ENCODE results near the gene PCBP3. TPM values are rescaled to one million over a fixed set of nuclear protein-coding genes. Genes with fewer than 3 reads are reported as not detected.

PCBP3 gene
- total RNA-seq, 2 experiments from 2014 or later = 4.8 to 5.8 TPM

DNA sequence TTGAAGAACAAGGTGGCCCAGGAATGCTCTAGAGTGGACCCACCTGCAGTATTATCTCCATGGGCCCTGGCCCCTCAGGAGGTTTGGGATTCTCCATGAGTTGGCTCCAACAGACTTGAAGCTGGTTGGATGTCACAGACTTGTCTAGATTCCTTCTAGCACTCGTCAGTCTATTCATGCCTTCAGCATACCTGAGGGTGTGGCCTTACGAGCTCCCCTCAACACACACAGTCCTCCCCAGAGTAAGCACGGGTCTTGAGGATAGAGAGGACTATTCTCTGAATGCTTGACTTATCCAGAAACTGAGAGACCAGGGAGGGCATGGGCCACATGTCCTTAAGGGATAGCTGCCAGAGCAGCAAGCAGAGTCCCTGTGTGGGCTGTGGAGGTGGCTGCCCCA lies 292.1 kb downstream of the PCBP3 start:
- H3K27me3 Mint-ChIP-seq = no peaks in the 10 kb centered on the region
- ChIA-PET POLR2A (no interaction called here), CTCF (no interaction called here)
- DNase-seq = no peak
- H3K9me3 Mint-ChIP-seq = no peaks in the 10 kb centered on the region
- H3K27ac Mint-ChIP-seq = no peak overlapping the region
- H3K4me3 Mint-ChIP-seq = no peak overlapping the region
- no peaks in the 10 kb centered on the region for H3K4me1 Mint-ChIP-seq
- no peaks in the 10 kb centered on the region for H3K36me3 Mint-ChIP-seq (ENCODE audit: low read depth)

DNA sequence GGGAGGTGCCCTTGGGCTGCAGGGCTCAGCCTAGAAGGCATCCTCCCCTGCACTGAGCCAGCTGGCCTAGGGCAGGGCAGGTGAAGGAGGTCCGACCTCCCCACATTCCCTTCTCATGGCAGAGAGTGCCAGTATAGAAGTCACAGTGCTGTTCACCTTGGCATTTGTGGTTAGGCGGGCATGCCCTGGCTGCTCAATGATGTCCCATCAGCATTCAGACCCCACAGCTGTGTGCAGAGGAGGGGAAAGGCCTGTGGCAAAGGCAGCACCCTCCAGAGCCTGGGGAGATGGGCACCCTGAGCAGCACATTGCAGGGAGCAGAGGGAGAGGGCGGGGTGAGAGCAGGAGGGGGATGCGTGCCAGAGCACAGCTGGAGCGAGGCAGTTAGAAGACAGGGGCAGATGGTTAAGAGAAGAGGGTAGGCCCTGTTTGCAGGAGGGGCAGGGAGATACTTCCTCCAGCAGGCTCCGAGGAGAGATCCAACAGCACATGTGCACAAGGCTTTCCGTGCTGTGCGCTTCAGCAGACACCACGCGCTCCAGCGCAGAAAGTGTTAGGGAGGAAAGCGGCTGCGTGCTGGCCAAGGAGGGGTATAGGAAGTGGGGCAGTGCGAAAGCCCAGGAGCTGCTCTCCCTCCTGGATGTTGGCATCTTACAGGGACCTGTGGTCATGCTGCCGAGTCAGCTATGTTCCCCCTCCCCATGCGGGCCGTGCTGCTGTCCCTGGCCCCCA lies 294.4 kb downstream of the PCBP3 start:
- no peaks in the 10 kb centered on the region for H3K4me1 Mint-ChIP-seq
- H3K27ac Mint-ChIP-seq = no peak overlapping the region
- no peaks in the 10 kb centered on the region for H3K27me3 Mint-ChIP-seq
- H3K9me3 Mint-ChIP-seq = no peaks in the 10 kb centered on the region
- no peak for DNase-seq
- POLR2A ChIA-PET = no interaction called here
- no peak overlapping the region for H3K4me3 Mint-ChIP-seq
- H3K36me3 Mint-ChIP-seq (ENCODE audit: low read depth) = no peaks in the 10 kb centered on the region
- CTCF ChIA-PET = no interaction called here

DNA sequence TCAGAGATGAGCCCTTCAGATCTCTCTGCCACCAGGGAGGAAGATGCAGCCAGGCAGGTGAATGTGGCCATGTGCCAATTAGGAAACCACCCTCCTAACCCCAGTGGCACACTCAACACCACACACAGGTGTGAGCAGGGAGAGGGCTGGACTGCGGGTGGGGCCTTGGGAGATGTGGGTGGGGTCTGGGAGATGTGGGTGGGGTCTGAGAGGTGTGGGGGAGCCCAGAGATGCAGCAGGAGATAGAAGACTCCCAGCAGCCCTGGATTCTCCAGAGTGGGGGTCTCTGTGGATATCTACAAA lies 294.9 kb downstream of the PCBP3 start:
- H3K36me3 Mint-ChIP-seq (ENCODE audit: low read depth) = no peaks in the 10 kb centered on the region
- DNase-seq = no peak
- no peak overlapping the region for H3K27ac Mint-ChIP-seq

DNA sequence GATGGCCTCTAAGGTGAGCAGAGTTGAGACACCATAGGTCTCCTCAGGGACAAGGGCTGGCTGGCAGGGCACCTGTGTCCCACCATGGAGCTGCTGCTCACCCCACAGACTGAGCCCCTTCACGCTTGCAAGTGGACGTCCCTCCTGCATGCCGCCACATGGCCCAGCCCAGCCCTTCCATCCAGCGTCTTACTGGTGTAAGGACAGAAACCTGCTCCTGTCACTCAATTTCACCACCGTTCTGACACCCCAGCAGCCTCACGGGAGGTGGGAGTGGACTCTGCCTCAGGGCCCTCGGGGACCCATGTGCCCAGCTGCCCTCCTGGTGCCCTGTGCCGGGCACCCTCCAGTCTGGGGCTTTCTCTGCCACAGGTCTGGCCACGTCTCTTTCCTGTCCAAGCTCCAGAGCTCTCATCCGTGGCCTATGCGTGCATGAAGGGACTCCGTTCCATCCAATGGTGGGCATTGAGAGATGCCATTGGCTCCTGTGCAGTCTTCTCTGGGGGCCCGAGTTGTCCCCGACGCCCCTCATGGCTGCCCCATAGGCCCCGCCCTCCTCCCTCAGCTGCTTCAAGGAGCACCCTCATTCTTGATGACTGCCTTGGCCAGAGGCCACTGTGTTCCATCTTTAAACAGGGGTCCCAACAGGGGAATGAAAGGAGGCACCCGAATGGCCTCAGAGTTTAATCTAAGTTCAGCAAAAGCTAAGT lies 295.4 kb downstream of the PCBP3 start:
- Mint-ChIP-seq H3K4me3 (no peak overlapping the region), H3K27me3 (no peaks in the 10 kb centered on the region), H3K36me3 (ENCODE audit: low read depth) (no peaks in the 10 kb centered on the region), H3K4me1 (no peaks in the 10 kb centered on the region), H3K9me3 (no peaks in the 10 kb centered on the region), H3K27ac (no peak overlapping the region)
- ChIA-PET CTCF (no interaction called here), POLR2A (no interaction called here)
- no peak for DNase-seq

More for the DNA sequence above, 294.9 kb downstream of the PCBP3 start:
- H3K4me1 Mint-ChIP-seq = no peaks in the 10 kb centered on the region
- no peaks in the 10 kb centered on the region for H3K27me3 Mint-ChIP-seq
- H3K4me3 Mint-ChIP-seq = no peak overlapping the region
- no peaks in the 10 kb centered on the region for H3K9me3 Mint-ChIP-seq
- CTCF ChIA-PET = no interaction called here
- POLR2A ChIA-PET = no interaction called here

DNA sequence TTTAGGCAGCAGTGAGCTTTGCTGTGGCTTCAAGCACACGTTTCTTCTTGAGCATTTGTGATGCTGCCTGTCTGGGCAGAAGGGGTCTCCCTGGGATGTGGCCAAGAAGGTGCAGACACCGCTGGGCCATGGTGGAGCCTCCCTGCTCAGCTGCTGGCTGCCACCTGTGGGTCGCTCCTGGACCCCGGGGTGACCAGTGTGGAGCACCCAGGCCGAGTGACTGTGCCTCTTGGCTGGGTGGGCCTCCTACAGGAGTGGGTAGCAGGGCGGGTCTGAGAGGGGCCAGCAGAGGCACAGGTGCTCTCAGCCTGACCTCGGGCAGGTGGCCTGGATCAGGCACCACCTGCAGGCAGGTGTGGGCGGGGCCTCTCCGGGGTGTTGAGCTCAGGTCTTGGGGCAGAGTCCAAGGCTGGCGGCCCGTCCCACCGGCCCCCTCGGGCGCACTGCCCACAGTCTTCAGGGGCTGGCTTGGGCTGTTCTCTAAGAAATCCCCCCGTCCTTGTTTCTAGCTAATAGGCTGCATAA lies 296.1 kb downstream of the PCBP3 start:
- Mint-ChIP-seq H3K4me3 (no peak overlapping the region), H3K9me3 (no peaks in the 10 kb centered on the region), H3K27ac (no peak overlapping the region), H3K4me1 (no peaks in the 10 kb centered on the region), H3K27me3 (no peaks in the 10 kb centered on the region), H3K36me3 (ENCODE audit: low read depth) (no peaks in the 10 kb centered on the region)
- POLR2A ChIA-PET = no interaction called here
- CTCF ChIA-PET = no interaction called here
- DNase-seq = no peak

DNA sequence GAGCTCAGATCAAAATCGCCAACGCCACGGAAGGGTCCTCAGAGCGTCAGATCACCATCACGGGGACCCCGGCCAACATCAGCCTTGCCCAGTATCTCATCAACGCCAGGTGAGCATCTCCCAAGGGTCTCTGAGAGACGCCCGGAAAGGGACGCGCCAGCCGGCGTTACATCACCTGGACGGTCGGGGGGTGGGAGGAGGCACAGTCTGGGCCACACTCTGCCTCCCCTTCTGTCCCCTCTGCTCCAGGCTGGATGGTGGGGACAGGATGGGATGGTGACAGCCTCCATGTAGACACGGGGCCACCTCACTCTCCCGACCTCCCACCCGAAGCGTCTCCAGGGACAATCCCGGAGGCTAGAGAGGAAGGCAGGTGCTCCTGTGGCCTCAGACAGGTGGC lies 296.6 kb downstream of the PCBP3 start:
- DNase-seq = no peak
- no peaks in the 10 kb centered on the region for H3K4me1 Mint-ChIP-seq
- H3K27me3 Mint-ChIP-seq = no peaks in the 10 kb centered on the region
- CTCF ChIA-PET = no interaction called here
- H3K4me3 Mint-ChIP-seq = no peak overlapping the region
- H3K36me3 Mint-ChIP-seq (ENCODE audit: low read depth) = no peaks in the 10 kb centered on the region
- H3K9me3 Mint-ChIP-seq = no peaks in the 10 kb centered on the region
- POLR2A ChIA-PET = no interaction called here
- H3K27ac Mint-ChIP-seq = no peak overlapping the region

DNA sequence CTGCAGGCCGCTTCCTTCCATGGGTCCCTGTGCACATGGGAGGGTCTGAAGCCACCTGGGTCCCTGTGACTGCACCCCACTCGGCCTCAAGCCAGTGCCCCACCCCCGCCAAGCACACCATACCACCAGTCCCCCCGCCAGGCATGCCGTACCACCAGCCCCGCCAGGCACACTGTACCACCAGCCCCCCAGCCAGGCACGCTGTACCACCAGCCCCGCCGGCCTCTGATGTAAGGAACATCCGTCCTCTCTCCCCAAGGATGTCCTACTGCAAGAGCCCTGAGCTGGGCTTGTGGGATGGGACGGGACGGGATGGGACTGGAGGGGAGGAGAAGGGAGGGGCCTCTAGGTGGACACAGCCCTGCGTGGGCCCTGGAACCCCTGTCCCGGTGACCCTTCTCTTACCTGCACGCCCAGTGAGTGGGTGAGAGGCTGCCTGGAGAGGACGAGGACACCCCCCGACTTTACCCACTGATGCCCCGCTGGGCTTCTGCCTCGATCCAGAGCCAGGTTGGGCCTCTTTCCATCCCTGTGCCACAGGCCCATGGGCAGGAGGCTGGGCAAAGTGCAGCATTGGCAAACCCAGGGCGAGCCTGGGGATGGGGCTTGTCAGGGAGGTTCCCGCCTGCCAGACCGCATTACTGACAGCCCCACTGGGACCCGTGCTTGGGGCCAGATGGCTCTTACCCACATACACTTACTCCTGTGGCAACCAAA lies 297.3 kb downstream of the PCBP3 start:
- ChIA-PET POLR2A (no interaction called here), CTCF (no interaction called here)
- Mint-ChIP-seq H3K4me3 (no peak overlapping the region), H3K27me3 (no peaks in the 10 kb centered on the region), H3K4me1 (no peaks in the 10 kb centered on the region), H3K9me3 (no peaks in the 10 kb centered on the region), H3K27ac (no peak overlapping the region), H3K36me3 (ENCODE audit: low read depth) (no peaks in the 10 kb centered on the region)
- no peak for DNase-seq

DNA sequence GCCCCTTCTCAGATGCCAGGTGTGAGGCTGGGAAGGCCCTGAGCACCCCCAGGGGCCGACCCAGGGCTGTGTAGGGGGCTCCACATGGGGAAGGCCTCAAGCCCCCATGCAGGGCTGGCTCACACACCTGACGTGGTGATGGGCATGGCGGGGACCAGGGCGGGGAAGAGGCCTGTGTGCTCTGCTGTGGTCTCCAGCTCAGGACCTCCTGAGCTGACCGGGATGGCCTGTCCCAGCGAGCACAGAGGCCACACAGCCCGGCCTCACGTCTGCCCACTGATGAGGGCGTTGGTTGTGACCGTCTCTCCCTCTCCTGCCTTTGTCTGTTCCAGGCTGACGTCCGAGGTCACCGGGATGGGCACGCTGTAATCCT lies 297.8 kb downstream of the PCBP3 start:
- no peak for DNase-seq
- H3K36me3 Mint-ChIP-seq (ENCODE audit: low read depth) = no peaks in the 10 kb centered on the region
- H3K27me3 Mint-ChIP-seq = no peaks in the 10 kb centered on the region
- POLR2A ChIA-PET = no interaction called here
- CTCF ChIA-PET = no interaction called here
- no peak overlapping the region for H3K27ac Mint-ChIP-seq
- no peaks in the 10 kb centered on the region for H3K4me1 Mint-ChIP-seq
- no peaks in the 10 kb centered on the region for H3K9me3 Mint-ChIP-seq
- no peak overlapping the region for H3K4me3 Mint-ChIP-seq

DNA sequence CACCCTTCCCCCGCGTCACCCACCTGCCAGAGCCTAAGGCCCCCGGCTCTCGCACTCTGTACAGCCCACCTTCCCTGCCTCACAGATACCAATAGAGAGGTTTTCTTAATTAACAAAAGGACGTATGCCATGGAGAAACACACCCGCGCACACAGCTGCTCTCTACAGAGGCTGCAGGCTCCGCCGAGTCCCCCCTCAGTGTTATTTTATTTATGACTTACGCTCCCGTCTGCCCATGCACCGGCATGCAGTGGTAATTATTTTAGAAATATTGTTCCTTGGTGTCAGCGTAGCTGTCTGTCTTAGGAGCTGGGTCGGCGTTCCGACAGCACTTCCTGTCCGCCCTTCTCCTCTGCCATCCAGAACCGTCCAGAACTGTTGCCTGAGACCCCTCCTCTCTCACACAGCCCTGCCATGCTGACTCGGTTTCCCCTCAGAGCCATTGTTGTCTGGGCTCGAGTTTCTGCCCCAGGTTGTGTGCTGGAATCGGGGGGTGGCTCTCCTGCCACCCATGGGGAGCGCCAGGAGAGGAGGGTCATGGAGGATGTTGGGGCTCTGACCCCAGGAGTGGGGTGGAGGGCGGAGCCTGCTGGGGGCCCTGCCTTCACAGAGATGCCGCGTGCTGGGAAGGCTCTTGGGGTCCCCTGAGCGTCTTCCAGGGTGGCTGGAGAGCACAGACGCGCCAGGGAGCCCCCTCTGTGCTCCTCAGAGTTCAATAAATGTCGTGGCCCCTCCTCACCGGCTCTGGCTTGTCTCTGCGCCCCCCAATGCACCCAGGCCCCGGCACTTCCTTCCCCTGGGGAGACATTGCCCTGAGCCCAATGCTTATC lies 298.4 kb downstream of the PCBP3 start:
- POLR2A ChIA-PET = no interaction called here
- no peaks in the 10 kb centered on the region for H3K27me3 Mint-ChIP-seq
- no peak for DNase-seq

DNA sequence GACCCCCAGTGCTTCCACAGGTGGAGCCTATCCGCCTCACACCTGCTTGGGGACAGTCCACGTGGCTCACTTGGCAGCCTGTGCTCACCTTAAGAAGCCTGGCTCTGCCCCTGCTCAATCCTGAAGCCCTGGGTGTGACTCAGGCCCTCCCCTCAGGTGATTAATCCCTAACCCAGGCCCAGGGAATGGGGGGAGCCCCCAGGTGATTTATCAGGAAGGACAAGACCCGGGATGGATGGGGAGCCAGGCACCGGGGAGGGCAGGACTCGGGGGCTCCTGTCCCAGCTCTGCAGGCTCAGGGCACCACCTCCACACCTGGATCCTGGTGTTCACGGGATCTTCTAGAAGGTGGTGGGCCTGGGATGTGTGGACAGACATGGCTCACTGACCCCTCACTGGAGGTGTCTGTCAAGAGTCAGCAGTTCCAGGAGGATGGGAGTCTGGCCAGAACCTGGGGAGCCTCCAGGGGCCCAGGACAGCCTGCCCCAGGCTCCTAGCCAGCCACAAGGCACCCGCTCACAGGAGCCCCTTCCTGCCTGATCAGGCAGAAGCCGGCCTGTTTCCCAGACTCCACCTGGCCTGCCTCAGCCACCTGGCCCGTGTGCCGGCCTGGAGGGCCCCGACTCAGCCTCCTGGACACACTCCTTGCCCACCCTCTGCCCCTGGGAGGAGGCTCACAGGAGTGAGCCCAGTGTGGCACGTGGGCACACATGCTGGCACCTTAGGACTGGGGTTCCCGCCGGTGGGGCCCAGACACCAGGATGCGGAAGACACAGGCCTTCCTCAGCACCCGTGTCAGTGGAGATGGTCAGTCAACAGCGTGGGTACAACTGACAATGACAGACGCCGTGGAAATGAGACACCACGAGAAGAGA lies 299.5 kb downstream of the PCBP3 start:
- CTCF ChIA-PET = no interaction called here
- Mint-ChIP-seq H3K4me1 (no peaks in the 10 kb centered on the region), H3K27me3 (no peaks in the 10 kb centered on the region), H3K36me3 (ENCODE audit: low read depth) (no peaks in the 10 kb centered on the region), H3K27ac (no peak overlapping the region), H3K4me3 (no peak overlapping the region), H3K9me3 (no peaks in the 10 kb centered on the region)
- DNase-seq = no peak
- POLR2A ChIA-PET = no interaction called here

More for the DNA sequence above, 298.4 kb downstream of the PCBP3 start:
- Mint-ChIP-seq H3K4me1 (no peaks in the 10 kb centered on the region), H3K36me3 (ENCODE audit: low read depth) (no peaks in the 10 kb centered on the region), H3K9me3 (no peaks in the 10 kb centered on the region), H3K4me3 (no peak overlapping the region), H3K27ac (no peak overlapping the region)
- CTCF ChIA-PET = no interaction called here

DNA sequence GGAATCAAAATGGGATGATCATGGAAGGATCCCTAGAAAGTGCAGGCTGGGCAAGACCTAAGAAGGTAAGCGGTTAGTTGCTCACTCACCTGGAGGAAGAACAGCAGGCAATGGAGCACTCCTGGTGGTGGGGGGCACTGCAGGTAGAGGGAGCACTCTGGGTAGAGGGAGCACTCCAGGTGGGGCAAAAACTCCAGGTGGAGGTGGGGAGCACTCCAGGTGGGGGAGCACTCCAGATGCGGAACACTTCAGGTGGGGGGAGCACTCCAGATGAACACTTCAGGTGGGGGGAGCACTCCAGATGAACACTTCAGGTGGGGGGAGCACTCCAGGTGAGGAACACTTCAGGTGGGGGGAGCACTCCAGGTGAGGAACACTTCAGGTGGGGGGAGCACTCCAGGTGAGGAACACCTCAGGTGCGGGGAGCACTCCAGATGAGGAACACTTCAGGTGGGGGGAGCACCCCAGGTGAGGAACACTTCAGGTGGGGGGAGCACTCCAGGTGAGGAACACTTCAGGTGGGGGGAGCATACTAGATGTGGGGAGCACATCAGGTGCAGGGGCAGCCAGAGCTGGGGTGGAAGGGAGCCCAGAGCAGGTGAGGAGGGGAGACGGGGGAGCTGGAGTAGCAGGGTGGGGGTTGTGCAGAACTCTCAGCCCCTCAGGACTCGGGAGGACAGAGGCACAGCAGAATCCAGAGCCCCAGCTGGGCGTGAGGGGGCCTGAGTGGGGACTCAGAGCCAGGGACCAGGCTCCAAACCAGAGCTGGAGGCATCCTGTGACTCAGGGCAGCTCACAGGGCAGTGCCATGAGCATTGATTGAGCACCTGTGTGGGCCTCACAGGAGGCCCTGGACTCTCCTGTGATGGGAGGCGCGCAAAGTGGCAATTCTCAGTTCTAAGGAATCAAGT lies 300.4 kb downstream of the PCBP3 start:
- Mint-ChIP-seq H3K4me1 (no peaks in the 10 kb centered on the region), H3K9me3 (no peaks in the 10 kb centered on the region), H3K27ac (no peak overlapping the region), H3K4me3 (no peak overlapping the region), H3K36me3 (ENCODE audit: low read depth) (no peaks in the 10 kb centered on the region), H3K27me3 (no peaks in the 10 kb centered on the region)
- POLR2A ChIA-PET = no interaction called here
- CTCF ChIA-PET = no interaction called here
- DNase-seq = no peak

DNA sequence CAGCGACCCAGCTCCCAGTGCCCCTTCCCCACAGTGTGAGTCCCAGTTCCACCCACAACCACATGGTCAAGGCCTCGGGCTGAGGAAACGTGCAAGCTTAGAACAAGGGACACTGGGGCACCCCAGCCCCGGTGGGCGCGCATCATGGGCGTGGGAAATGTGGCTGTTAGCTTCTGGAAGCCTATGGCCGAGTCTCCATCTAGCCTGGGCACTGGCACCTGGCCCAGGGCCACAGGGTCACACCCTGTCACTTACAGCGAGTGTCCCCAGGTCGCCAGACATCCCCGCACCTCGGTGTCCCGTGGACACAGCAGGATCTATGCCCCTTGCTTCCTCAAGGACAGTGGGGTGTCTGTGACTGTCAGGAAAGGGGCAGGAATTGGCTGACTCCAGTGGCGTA lies 301.1 kb downstream of the PCBP3 start:
- Mint-ChIP-seq H3K9me3 (no peaks in the 10 kb centered on the region), H3K4me1 (no peaks in the 10 kb centered on the region), H3K27me3 (no peaks in the 10 kb centered on the region), H3K4me3 (no peak overlapping the region), H3K36me3 (ENCODE audit: low read depth) (no peaks in the 10 kb centered on the region), H3K27ac (no peak overlapping the region)
- POLR2A ChIA-PET = no interaction called here
- DNase-seq = no peak
- CTCF ChIA-PET = no interaction called here
